ENCODE results near the gene MPDU1.

Gene MPDU1

DNA sequence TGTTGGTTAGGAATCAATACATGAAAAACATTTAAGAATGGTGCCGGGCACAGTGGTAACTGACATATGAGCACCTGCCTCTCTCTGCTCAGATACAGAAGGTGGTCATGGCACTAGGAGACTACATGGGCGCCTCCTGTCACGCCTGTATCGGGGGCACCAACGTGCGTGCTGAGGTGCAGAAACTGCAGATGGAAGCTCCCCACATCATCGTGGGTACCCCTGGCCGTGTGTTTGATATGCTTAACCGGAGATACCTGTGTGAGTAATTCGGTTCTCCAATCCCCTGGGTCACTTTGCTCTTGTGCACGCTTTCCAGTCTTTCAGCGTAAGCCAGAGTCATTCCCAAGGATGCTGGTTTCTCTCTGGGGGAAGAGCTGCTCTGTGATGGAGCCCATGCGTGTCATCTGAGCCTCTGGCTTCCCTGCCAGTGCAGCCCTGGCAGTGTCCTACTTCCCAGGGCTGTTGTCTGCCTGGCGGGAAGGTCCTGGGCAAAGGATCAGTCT is 7.2 kb upstream of the MPDU1 start:
- H3K4me3 ChIP-seq (ENCODE audit: low read depth, low read length): no peak overlapping the region
- TF ChIP-seq, protein P1, sequence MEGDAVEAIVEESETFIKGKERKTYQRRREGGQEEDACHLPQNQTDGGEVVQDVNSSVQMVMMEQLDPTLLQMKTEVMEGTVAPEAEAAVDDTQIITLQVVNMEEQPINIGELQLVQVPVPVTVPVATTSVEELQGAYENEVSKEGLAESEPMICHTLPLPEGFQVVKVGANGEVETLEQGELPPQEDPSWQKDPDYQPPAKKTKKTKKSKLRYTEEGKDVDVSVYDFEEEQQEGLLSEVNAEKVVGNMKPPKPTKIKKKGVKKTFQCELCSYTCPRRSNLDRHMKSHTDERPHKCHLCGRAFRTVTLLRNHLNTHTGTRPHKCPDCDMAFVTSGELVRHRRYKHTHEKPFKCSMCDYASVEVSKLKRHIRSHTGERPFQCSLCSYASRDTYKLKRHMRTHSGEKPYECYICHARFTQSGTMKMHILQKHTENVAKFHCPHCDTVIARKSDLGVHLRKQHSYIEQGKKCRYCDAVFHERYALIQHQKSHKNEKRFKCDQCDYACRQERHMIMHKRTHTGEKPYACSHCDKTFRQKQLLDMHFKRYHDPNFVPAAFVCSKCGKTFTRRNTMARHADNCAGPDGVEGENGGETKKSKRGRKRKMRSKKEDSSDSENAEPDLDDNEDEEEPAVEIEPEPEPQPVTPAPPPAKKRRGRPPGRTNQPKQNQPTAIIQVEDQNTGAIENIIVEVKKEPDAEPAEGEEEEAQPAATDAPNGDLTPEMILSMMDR (IDR thresholded peaks at IDR 0.05; ENCODE audit: low read depth, low read length, missing control alignments): no peak
- no peak for DNase-seq (ENCODE audit: low read depth)

DNA sequence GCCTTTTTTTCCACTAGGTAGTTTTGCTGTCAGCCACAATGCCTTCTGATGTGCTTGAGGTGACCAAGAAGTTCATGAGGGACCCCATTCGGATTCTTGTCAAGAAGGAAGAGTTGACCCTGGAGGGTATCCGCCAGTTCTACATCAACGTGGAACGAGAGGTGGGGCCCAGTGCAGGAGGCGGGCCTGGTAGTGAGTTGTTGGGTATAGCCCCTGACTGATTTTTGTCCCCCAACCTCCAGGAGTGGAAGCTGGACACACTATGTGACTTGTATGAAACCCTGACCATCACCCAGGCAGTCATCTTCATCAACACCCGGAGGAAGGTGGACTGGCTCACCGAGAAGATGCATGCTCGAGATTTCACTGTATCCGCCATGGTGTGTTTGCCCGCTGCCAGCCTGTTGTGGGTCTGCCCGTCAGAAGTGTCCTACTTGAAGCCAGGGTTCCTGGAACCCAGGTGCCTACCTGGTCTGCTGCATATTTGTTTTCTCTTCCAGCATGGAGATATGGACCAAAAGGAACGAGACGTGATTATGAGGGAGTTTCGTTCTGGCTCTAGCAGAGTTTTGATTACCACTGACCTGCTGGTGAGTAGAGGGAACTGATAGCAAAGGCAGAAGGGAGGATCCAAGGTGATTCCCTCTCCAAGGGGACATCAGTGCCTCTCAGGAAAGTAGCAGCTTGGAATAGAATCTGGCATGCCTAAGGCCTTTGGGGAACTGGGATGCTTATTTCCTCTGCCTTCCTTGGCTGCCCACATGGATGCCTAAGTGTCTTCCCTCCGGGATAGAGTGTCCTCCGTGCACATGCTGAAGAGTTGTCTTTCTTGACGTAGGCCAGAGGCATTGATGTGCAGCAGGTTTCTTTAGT is 6.1 kb upstream of the MPDU1 start:
- TF ChIP-seq, protein P1 (IDR thresholded peaks at IDR 0.05; ENCODE audit: low read depth, low read length, missing control alignments): no peak
- H3K4me3 ChIP-seq (ENCODE audit: low read depth, low read length): no peak overlapping the region
- DNase-seq (ENCODE audit: low read depth): no peak

DNA sequence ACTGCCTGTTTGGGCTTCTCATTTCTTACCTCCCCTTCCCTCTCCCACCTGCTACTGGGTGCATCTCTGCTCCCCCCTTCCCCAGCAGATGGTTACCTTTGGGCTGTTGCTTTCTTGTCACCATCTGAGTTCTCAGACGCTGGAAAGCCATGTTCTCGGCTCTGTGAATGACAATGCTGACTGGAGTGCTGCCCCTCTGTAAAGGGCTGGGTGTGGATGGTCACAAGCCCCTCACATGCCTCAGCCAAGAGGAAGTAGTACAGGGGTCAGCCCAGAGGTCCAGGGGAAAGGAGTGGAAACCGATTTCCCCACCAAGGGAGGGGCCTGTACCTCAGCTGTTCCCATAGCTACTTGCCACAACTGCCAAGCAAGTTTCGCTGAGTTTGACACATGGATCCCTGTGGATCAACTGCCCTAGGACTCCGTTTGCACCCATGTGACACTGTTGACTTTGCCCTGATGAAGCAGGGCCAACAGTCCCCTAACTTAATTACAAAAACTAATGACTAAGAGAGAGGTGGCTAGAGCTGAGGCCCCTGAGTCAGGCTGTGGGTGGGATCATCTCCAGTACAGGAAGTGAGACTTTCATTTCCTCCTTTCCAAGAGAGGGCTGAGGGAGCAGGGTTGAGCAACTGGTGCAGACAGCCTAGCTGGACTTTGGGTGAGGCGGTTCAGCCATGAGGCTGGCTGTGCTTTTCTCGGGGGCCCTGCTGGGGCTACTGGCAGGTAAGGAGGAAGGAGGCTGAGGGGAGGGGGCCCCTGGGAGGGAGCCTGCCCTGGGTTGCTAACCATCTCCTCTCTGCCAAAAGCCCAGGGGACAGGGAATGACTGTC is 4.4 kb upstream of the MPDU1 start, which contains the start of gene CD68:
Gene CD68, plus strand, starts transcription at position 638 of the 833 bp plus-strand sequence. Its CDS starts 40 bp downstream, at position 678.
- H3K4me3 ChIP-seq (ENCODE audit: low read depth, low read length): peak within 1 kb of the TSS; percentile 5; the same call in 1 of the 2 replicates
- TF ChIP-seq, protein P1 (IDR thresholded peaks at IDR 0.05; ENCODE audit: low read depth, low read length, missing control alignments): no peak
- peak; percentile 78 for DNase-seq (ENCODE audit: low read depth)

DNA sequence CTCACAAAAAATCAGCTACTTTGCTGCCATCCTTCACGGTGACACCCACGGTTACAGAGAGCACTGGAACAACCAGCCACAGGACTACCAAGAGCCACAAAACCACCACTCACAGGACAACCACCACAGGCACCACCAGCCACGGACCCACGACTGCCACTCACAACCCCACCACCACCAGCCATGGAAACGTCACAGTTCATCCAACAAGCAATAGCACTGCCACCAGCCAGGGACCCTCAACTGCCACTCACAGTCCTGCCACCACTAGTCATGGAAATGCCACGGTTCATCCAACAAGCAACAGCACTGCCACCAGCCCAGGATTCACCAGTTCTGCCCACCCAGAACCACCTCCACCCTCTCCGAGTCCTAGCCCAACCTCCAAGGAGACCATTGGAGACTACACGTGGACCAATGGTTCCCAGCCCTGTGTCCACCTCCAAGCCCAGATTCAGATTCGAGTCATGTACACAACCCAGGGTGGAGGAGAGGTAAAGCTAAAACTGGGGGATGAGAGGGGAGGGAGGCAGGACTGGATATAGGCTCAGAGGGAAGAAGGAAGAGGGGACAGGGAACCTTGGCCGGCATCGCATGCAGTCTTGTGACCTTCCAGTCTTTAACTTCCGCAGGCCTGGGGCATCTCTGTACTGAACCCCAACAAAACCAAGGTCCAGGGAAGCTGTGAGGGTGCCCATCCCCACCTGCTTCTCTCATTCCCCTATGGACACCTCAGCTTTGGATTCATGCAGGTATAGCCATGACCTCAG is 3.6 kb upstream of the MPDU1 start:
- DNase-seq (ENCODE audit: low read depth): no peak
- H3K4me3 ChIP-seq (ENCODE audit: low read depth, low read length): peak overlapping the region; percentile 5; the same call in 1 of the 2 replicates
- TF ChIP-seq, protein P1 (IDR thresholded peaks at IDR 0.05; ENCODE audit: low read depth, low read length, missing control alignments): no peak

DNA sequence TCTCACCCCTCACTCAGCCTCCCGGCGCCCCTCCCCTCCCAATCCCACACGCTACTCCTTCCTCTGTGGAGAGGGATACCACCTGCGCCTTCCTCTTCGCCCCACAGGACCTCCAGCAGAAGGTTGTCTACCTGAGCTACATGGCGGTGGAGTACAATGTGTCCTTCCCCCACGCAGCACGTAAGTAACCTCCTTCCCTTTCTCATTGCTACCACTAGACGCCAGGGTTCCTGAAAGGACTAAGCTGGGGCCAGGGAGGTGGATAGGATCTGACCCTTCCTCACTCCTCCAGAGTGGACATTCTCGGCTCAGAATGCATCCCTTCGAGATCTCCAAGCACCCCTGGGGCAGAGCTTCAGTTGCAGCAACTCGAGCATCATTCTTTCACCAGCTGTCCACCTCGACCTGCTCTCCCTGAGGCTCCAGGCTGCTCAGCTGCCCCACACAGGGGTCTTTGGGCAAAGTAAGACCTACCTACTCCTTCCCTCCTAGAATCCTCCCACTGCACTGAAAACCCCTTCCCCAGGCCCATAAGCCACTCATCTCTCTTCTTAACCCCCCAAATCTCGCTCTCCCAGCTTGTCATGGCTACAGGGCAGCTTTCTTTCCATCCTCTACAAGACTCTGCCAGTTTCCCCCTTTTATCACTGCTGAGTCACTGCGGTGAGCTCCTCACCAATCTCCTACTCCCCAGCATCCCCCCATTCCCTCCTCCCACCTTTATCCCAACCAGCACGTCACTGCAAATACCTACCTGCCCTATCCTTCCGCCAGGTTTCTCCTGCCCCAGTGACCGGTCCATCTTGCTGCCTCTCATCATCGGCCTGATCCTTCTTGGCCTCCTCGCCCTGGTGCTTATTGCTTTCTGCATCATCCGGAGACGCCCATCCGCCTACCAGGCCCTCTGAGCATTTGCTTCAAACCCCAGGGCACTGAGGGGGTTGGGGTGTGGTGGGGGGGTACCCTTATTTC is 2.8 kb upstream of the MPDU1 start:
- DNase-seq (ENCODE audit: low read depth): no peak
- TF ChIP-seq, protein P1 (IDR thresholded peaks at IDR 0.05; ENCODE audit: low read depth, low read length, missing control alignments): no peak
- H3K4me3 ChIP-seq (ENCODE audit: low read depth, low read length): no peak overlapping the region

Data from GM12864 (cell line).